Ishikawa (cell line): ENCODE results near the gene RASL12.

ENCODE experiments used
- CEBPB ChIP-seq: IDR thresholded peaks from 2 replicates; pipeline ENCODE4 v1.6.1; 2012
- CREB1 ChIP-seq: IDR thresholded peaks from 2 replicates; pipeline ENCODE4 v1.6.1; 2012; ENCODE audit warnings: low read depth
- EGR1 ChIP-seq: IDR thresholded peaks from 2 replicates; pipeline ENCODE4 v1.6.1; 2012
- EP300 ChIP-seq: IDR thresholded peaks from 2 replicates; pipeline ENCODE4 v1.6.1; 2012; ENCODE audit warnings: borderline replicate concordance
- FOXM1 ChIP-seq: IDR thresholded peaks from 2 replicates; pipeline ENCODE4 v1.6.1; 2012; ENCODE audit warnings: low read depth, borderline replicate concordance
- MAX ChIP-seq: IDR thresholded peaks from 2 replicates; pipeline ENCODE4 v1.6.1; 2012
- NFIC ChIP-seq: IDR thresholded peaks from 2 replicates; pipeline ENCODE4 v1.6.1; 2012
- RAD21 ChIP-seq: IDR thresholded peaks from 2 replicates; pipeline ENCODE4 v1.6.1; 2012; ENCODE audit warnings: low read depth
- REST ChIP-seq: IDR thresholded peaks from 2 replicates; pipeline ENCODE4 v1.6.1; 2012; ENCODE audit warnings: low read depth, mild to moderate bottlenecking
- TAF1 ChIP-seq: IDR thresholded peaks from 2 replicates; pipeline ENCODE4 v1.6.1; 2012; ENCODE audit warnings: low read depth, mild to moderate bottlenecking
- TCF12 ChIP-seq: IDR thresholded peaks from 2 replicates; pipeline ENCODE4 v1.6.1; 2012; ENCODE audit warnings: low read depth
- TEAD4 ChIP-seq: IDR thresholded peaks from 2 replicates; pipeline ENCODE4 v1.6.1; 2012
- USF1 ChIP-seq: IDR thresholded peaks from 2 replicates; pipeline ENCODE4 v1.6.1; 2012
- YY1 ChIP-seq: IDR thresholded peaks from 2 replicates; pipeline ENCODE4 v1.6.1; 2012; ENCODE audit warnings: low read depth
- ZBTB7A ChIP-seq: IDR thresholded peaks from 2 replicates; pipeline ENCODE4 v1.6.1; 2012; ENCODE audit warnings: low read depth

The RASL12 gene

GRCh38 chr15:65037309-65037708 is 30.5 kb downstream of the RASL12 start:
- TF ChIP-seq CEBPB (no peak), YY1 (no peak)

GRCh38 chr15:65034719-65035118 is 33.1 kb downstream of the RASL12 start:
- no peak for TF ChIP-seq FOXM1
- no peak for TF ChIP-seq USF1
- no peak for TF ChIP-seq CREB1
- TF ChIP-seq CEBPB = no peak
- TF ChIP-seq NFIC = no peak
- no peak for TF ChIP-seq MAX
- TF ChIP-seq TEAD4 = no peak
- no peak for TF ChIP-seq YY1
- TF ChIP-seq EP300 = no peak
- TF ChIP-seq TCF12 = no peak
- no peak for TF ChIP-seq TAF1
- TF ChIP-seq ZBTB7A = no peak
- TF ChIP-seq REST = no peak
- TF ChIP-seq RAD21 = no peak
- TF ChIP-seq EGR1 = no peak

GRCh38 chr15:65033659-65034269 is 34.0 kb downstream of the RASL12 start:
- peak; percentile 25; the same call in 1 of the 2 replicates for TF ChIP-seq USF1
- no peak for TF ChIP-seq CEBPB
- peak; percentile 68 for TF ChIP-seq RAD21

- no peak for TF ChIP-seq TAF1
- TF ChIP-seq RAD21 = peak; percentile 43
These were observed 34.8 kb downstream of the RASL12 start for GRCh38 chr15:65032801-65033537.

- TF ChIP-seq MAX = no peak
- no peak for TF ChIP-seq TCF12
- TF ChIP-seq TAF1 = no peak; the same call in 1 of the 2 replicates
- TF ChIP-seq CEBPB = no peak
- 0 out of 2 replicates have a peak, but pooled peaks have one; percentile 4 for TF ChIP-seq EP300
- no peak for TF ChIP-seq USF1
- TF ChIP-seq REST = no peak
These were observed 38.0 kb downstream of the RASL12 start for GRCh38 chr15:65029736-65030208.

GRCh38 chr15:65028921-65029735 is 38.7 kb downstream of the RASL12 start, which contains the start of gene MTFMT:
MTFMT (minus strand) TSS chr15:65029639; CDS start chr15:65029613, 26 bp downstream.
- no peak for TF ChIP-seq RAD21
- peak; percentile 57 for TF ChIP-seq EGR1
- no peak for TF ChIP-seq REST
- TF ChIP-seq EP300 = 0 out of 2 replicates have a peak, but pooled peaks have one; percentile 6
- TF ChIP-seq MAX = no peak; the same call in 1 of the 2 replicates
- peak; percentile 86 for TF ChIP-seq YY1
- TF ChIP-seq TAF1 = peak; percentile 88
- TF ChIP-seq NFIC = no peak
